Measurements from ENCODE around the gene NPC1L1. TPM values are rescaled to one million over a fixed set of nuclear protein-coding genes. Genes with fewer than 3 reads are reported as not detected.

Gene NPC1L1
- total and polyA plus RNA-seq, 2 of the 4 experiments (the other 2 are of a cell fraction), result 0.07 TPM; not detected in 1

DNA sequence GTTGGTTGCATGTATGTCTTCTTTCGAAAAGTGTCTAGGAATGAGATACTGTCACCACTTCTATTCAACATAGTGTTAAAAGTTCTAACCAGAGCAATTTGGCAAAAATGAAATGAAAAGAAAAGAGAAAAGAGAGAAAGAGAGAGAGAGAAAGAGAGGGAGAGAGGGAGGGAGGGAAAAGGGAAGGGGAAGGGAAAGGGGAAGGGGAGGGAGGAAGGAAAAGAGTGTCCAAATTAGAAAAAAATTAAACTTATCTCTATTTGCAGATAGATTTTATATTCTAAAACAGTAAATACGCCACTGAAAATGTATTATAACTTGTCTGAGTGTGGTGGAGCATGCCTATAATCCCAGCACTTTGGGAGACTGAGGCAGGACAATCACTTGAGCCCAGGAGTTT lies 16.4 kb upstream of the NPC1L1 start:
- ATAC-seq (ENCODE audit: low read depth), result no peak
- Histone ChIP-seq H2AFZ (replicated peaks; ENCODE audit: low read length, poor library complexity) (no peak overlapping the region), H3K14ac (replicated peaks; ENCODE audit: low read depth, low read length) (no peak overlapping the region), H3K18ac (ENCODE audit: low read depth, low read length) (no peak overlapping the region), H4K8ac (ENCODE audit: low read depth in 2 of 2, low read length in 2 of 2) (no peak overlapping the region), H2BK5ac (ENCODE audit: low read depth, low read length, poor library complexity, severe bottlenecking) (no peak overlapping the region), H3K36me3 (ENCODE audit: control insufficient read depth, insufficient read depth, low read length) (no peaks in the 10 kb centered on the region), H3K79me1 (ENCODE audit: low read depth in 1 of 2, low read length in 2 of 2) (no peaks in the 10 kb centered on the region), H3K56ac (ENCODE audit: extremely low read depth, insufficient read depth, low read length) (no peak overlapping the region), H3K9me1 (ENCODE audit: insufficient read depth, low read length) (peaks cover 6% of the 10 kb centered on the region; the same call in 1 of the 2 replicates), H2AK5ac (ENCODE audit: low read depth, low read length) (no peak overlapping the region), H3K9ac (ENCODE audit: low read depth, low read length) (no peak overlapping the region), H3K4me3 (ENCODE audit: insufficient read depth, low read depth, low read length) (no peak overlapping the region), H2AK9ac (replicated peaks; ENCODE audit: low read depth, low read length, poor library complexity) (no peak overlapping the region), H3K27ac (ENCODE audit: insufficient read depth, low read length) (no peak overlapping the region), H3K27me3 (ENCODE audit: control insufficient read depth, insufficient read depth, low read length) (peaks cover 7% of the 10 kb centered on the region), H4K5ac (ENCODE audit: low read depth, low read length) (no peak overlapping the region), H3K4ac (ENCODE audit: low read depth, low read length) (no peak overlapping the region), H4K91ac (ENCODE audit: insufficient read depth, low read depth, low read length) (no peak overlapping the region), H2BK15ac (ENCODE audit: low read depth, low read length) (no peak overlapping the region), H3K4me1 (ENCODE audit: control insufficient read depth, insufficient read depth, low read length) (peaks cover 2% of the 10 kb centered on the region; the same call in 1 of the 2 replicates), H2BK120ac (ENCODE audit: low read depth, low read length) (no peak overlapping the region), H3K9me3 (ENCODE audit: control insufficient read depth, insufficient read depth, low read length) (no peaks in the 10 kb centered on the region), H4K20me1 (ENCODE audit: insufficient read depth, low read length) (no peaks in the 10 kb centered on the region; the same call in 1 of the 2 replicates), H3K4me2 (ENCODE audit: low read depth, low read length) (no peak overlapping the region), H2BK20ac (ENCODE audit: low read depth, low read length) (no peak overlapping the region), H3K23ac (ENCODE audit: low read depth, low read length) (no peak overlapping the region)
- WGBS, 2 experiments (ENCODE audit: extremely low coverage in 2 of 2, insufficient read length in 1 of 2), result no CpG with 5 or more reads among the region's 2 CpGs
- DNase-seq, result no peak
- POLR2A ChIA-PET (ENCODE audit: unreplicated experiment), result no interaction called here
- BruUV-seq (replicated peaks), result no TSS peak
- CTCF ChIA-PET, result no interaction called here
- no peak for TF ChIP-seq NFE2L2 (IDR thresholded peaks at IDR 0.05; ENCODE audit: low read depth, low read length)
- TF ChIP-seq, protein P1, sequence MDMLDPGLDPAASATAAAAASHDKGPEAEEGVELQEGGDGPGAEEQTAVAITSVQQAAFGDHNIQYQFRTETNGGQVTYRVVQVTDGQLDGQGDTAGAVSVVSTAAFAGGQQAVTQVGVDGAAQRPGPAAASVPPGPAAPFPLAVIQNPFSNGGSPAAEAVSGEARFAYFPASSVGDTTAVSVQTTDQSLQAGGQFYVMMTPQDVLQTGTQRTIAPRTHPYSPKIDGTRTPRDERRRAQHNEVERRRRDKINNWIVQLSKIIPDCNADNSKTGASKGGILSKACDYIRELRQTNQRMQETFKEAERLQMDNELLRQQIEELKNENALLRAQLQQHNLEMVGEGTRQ (IDR thresholded peaks at IDR 0.05; ENCODE audit: low read depth, low read length), result no peak
- TF ChIP-seq RCOR1 (IDR thresholded peaks at IDR 0.05; ENCODE audit: insufficient replicate concordance, low read length), result no peak
- no peak for TF ChIP-seq POLR2A (IDR thresholded peaks at IDR 0.05; ENCODE audit: low read depth, low read length)
- no peak for TF ChIP-seq MXI1 (IDR thresholded peaks at IDR 0.05; ENCODE audit: borderline replicate concordance, low read depth, low read length)
- TF ChIP-seq RAD21 (IDR thresholded peaks at IDR 0.05; ENCODE audit: low read length), result no peak
- no peak for TF ChIP-seq CHD1 (IDR thresholded peaks at IDR 0.05; ENCODE audit: low read depth, low read length)
- intact Hi-C loops (cut with micrococcal nuclease), result loop anchor here (2.0 kb wide), 1 partner anchor 317 kb away; no protein-coding TSS in a partner anchor
- in situ Hi-C loops (cut with MboI; ENCODE audit: low sequenced_read_pairs), result loop anchor here (5.0 kb wide), 1 partner anchor 70 kb away; no protein-coding TSS in a partner anchor
- dilution Hi-C loops (cut with HindIII; ENCODE audit: low sequenced_read_pairs, unreplicated experiment), result no loop called here
